GM12878 (cell line): ENCODE results near the gene DHRS7C. TPM values are rescaled to one million over a fixed set of nuclear protein-coding genes. Genes with fewer than 3 reads are reported as not detected.

ENCODE experiments used
- ATAC-seq: fragments of 200-7000 bp; cut with Tn5 transposase; 3 replicates; pipeline ENCODE4 v1.9.1; 2020; ENCODE audit warnings: mild to moderate bottlenecking, moderate library complexity
- BruUV-seq: library from RNA; stranded (reverse); fragments of 400-500 nt; replicated peaks from 2 replicates; lab custom pipeline; 2021; lab: Mats Ljungman, UMichigan
- CTCF ChIA-PET: fragments of 300-600 bp; sonication (Branson Sonifier 250); formaldehyde crosslinking; extraction: SDS; loops from one replicate; lab custom pipeline; 2021; ENCODE audit warnings: inconsistent platforms; lab: Yijun Ruan, JAX
- POLR2A ChIA-PET: fragments of 350-600 bp; formaldehyde crosslinking; extraction: SDS; loops from one replicate; lab custom pipeline; 2021; ENCODE audit warnings: inconsistent platforms; lab: Charles Lee
- RAD21 ChIA-PET: fragments of 300-600 bp; sonication (Branson Sonifier 250); formaldehyde crosslinking; loops from one replicate; lab custom pipeline; 2023; ENCODE audit warnings: antibody characterized with exemption; ENCODE audit not compliant: unreplicated experiment; lab: Charles Lee
- SMC1A ChIA-PET: fragments of 300-600 bp; sonication (Branson Sonifier 250); formaldehyde crosslinking; loops from one replicate; lab custom pipeline; 2023; ENCODE audit not compliant: unreplicated experiment, uncharacterized antibody; lab: Charles Lee
- DNase-seq: peaks from one replicate; pipeline ENCODE4 v3.0.0-alpha.2; 2011; ENCODE audit warnings: low read depth, low spot score
- FAIRE-seq: peaks from 3 replicates; lab custom pipeline; 2011; peaks lifted over from hg19 to GRCh38; lab: Jason Lieb, UNC
- H2AFZ ChIP-seq: 2 replicates; pipeline ENCODE4 v1.6.0; 2011; ENCODE audit warnings: low read depth, low read length, control low read depth; ENCODE audit not compliant: control insufficient read depth
- H3K27ac ChIP-seq: 2 replicates; pipeline ENCODE4 v1.5.1; 2011; ENCODE audit warnings: control low read depth; ENCODE audit not compliant: control insufficient read depth, insufficient read depth
- H3K27me3 ChIP-seq, 2 experiments: replicated peaks in 1 of 2; 2 replicates each; pipeline versions ENCODE4 v1.6.0 to v1.6.1; 2011; ENCODE audit warnings: low read length in 1 of 2; ENCODE audit not compliant: control insufficient read depth in 2 of 2, insufficient read depth in 2 of 2
- H3K36me3 ChIP-seq, 2 experiments: 2 replicates each; pipeline ENCODE4 v1.5.1; 2011; ENCODE audit warnings: low read length in 1 of 2; ENCODE audit not compliant: control insufficient read depth in 2 of 2, insufficient read depth in 2 of 2
- H3K4me1 ChIP-seq: 2 replicates; pipeline ENCODE4 v1.6.1; 2011; ENCODE audit warnings: mild to moderate bottlenecking, low read length, moderate library complexity, mixed read lengths; ENCODE audit not compliant: control insufficient read depth, insufficient read depth
- H3K4me2 ChIP-seq: 2 replicates; pipeline ENCODE4 v1.6.0; 2011; ENCODE audit warnings: control low read depth; ENCODE audit not compliant: control insufficient read depth, insufficient read depth
- H3K4me3 ChIP-seq: fragments of 200-600 bp; sonication (generic); 2 replicates; pipeline ENCODE4 v1.5.1; 2016
- H3K79me2 ChIP-seq: 2 replicates; pipeline ENCODE4 v1.6.0; 2011; ENCODE audit warnings: low read length; ENCODE audit not compliant: control insufficient read depth, insufficient read depth
- H3K9ac ChIP-seq: 2 replicates; pipeline ENCODE4 v1.8.0; 2011; ENCODE audit warnings: low read length, control low read depth, mixed read lengths; ENCODE audit not compliant: control insufficient read depth, insufficient read depth
- H3K9me3 ChIP-seq: replicated peaks from 3 replicates; pipeline ENCODE4 v1.5.1; 2011; ENCODE audit warnings: mild to moderate bottlenecking, low read length; ENCODE audit not compliant: control insufficient read depth, insufficient read depth
- H4K20me1 ChIP-seq: 2 replicates; pipeline ENCODE4 v1.6.0; 2011; ENCODE audit not compliant: control insufficient read depth, insufficient read depth
- CBFB ChIP-seq: IDR thresholded peaks from 2 replicates; pipeline ENCODE4 v1.6.1; 2016; ENCODE audit warnings: antibody characterized with exemption, low read depth
- CTCF ChIP-seq, 3 experiments: IDR thresholded peaks in 2 of 3; conservative IDR thresholded peaks in 1 of 3; 2 replicates each; pipeline ENCODE4 v1.5.1; 2011; ENCODE audit warnings: low read depth in 3 of 3, low read length in 3 of 3, mild to moderate bottlenecking in 3 of 3, control low read depth in 2 of 3, moderate library complexity in 2 of 3, inconsistent platforms in 1 of 3, mixed read lengths in 1 of 3; ENCODE audit not compliant: control insufficient read depth in 2 of 3, insufficient read depth in 1 of 3; ENCODE audit errors: extremely low read depth in 1 of 3
- GATAD2B ChIP-seq: fragments of 450-650 bp; conservative IDR thresholded peaks from 2 replicates; pipeline ENCODE4 v1.6.1; 2017; ENCODE audit warnings: low read depth, mild to moderate bottlenecking, moderate library complexity
- NFIC ChIP-seq: IDR thresholded peaks from 2 replicates; pipeline ENCODE4 v1.6.1; 2012; ENCODE audit warnings: low read depth, mild to moderate bottlenecking, inconsistent platforms, low read length, moderate library complexity
- PBX3 ChIP-seq: IDR thresholded peaks from 2 replicates; pipeline ENCODE4 v1.6.1; 2011; ENCODE audit warnings: mild to moderate bottlenecking, low read depth, low read length, moderate library complexity; ENCODE audit not compliant: insufficient replicate concordance
- PML ChIP-seq: IDR thresholded peaks from 2 replicates; pipeline ENCODE4 v1.6.1; 2012; ENCODE audit warnings: low read length, inconsistent platforms
- SIX5 ChIP-seq: IDR thresholded peaks from 2 replicates; pipeline ENCODE4 v1.6.1; 2011; ENCODE audit warnings: mild to moderate bottlenecking, low read depth, low read length, moderate library complexity; ENCODE audit not compliant: severe bottlenecking
- SMAD5 ChIP-seq: IDR thresholded peaks from 2 replicates; pipeline ENCODE4 v1.6.1; 2016; ENCODE audit warnings: antibody characterized with exemption, low read depth
- SUZ12 ChIP-seq: fragments of 200-600 bp; sonication (generic); IDR thresholded peaks from one replicate; pipeline ENCODE4 v1.6.1; 2018; ENCODE audit warnings: antibody characterized with exemption, mild to moderate bottlenecking; ENCODE audit not compliant: unreplicated experiment
- WGBS: methylation state at CpG from one replicate; pipeline ENCODE4 v1.1.6; 2016; ENCODE audit warnings: low lambda C conversion rate; ENCODE audit not compliant: insufficient replicate concordance, insufficient coverage; ENCODE audit errors: missing lambda C conversion rate; 5-methylcytosine and 5-hydroxymethylcytosine counted together
- in situ Hi-C: fragments of 300-500 bp; cut with MboI; formaldehyde crosslinking; loops from 9 replicates; pipeline ENCODE4 v1.14.3; 2018; ENCODE audit warnings: mixed read lengths
- intact Hi-C: fragments of 100-400 bp; cut with micrococcal nuclease; formaldehyde crosslinking; loops from one replicate; pipeline ENCODE4 v1.14.2; 2022; ENCODE audit not compliant: unreplicated experiment
- polyA plus RNA-seq, 11 experiments: library from polyadenylated mRNA; depleted of rRNA in 4 of 11; unstranded in 6 of 11; stranded (reverse) in 5 of 11; fragments of >200 nt; fragmentation: Nextera tagmentation in 4 of 11; fragmentation: Illumina TruSeq in 1 of 11; extraction: Ambion mirVana in 4 of 11; extraction: Trizol in 1 of 11; gene quantifications; 1 replicate in 1 of 11; 2 replicates in 10 of 11; pipeline versions ENCODE4 v1.2.1 to v1.2.3, GENCODE V29; 2011 to 2016; ENCODE audit warnings: inconsistent platforms in 2 of 11, missing spikeins in 2 of 11, low read depth in 1 of 11
- total RNA-seq, 4 experiments: library from RNA; depleted of rRNA in 3 of 4; stranded (reverse); fragments of >200 nt in 3 of 4; fragmentation: Illumina TruSeq in 1 of 4; extraction: Trizol in 1 of 4; gene quantifications; 2 replicates each; pipeline versions ENCODE4 v1.2.1 to v1.2.3, GENCODE V29; 2013 to 2021

Gene DHRS7C
- total and polyA plus RNA-seq, 10 of the 15 experiments (the other 5 are each of a cell fraction or from before 2014, with no cell fraction given), result not detected

- no peak within 1 kb of the TSS for H3K27ac ChIP-seq
- SMC1A ChIA-PET, result no interaction called here
- no peak within 1 kb of the TSS for H3K4me3 ChIP-seq
- H3K9ac ChIP-seq, result no peak within 1 kb of the TSS
- intact Hi-C loops (no loop called here), in situ Hi-C loops (no loop called here)
- no TSS peak for BruUV-seq
- no peaks in the 10 kb centered on the region for H3K9me3 ChIP-seq
- RAD21 ChIA-PET, result no interaction called here
- no peaks in the 10 kb centered on the region for H3K79me2 ChIP-seq
- peaks cover 0 to 2% of the 10 kb centered on the region in 2 experiments; a peak in 1 of 4 replicates for H3K27me3 ChIP-seq
- no peaks in the 10 kb centered on the region for H3K36me3 ChIP-seq
- DNase-seq (no peak), ATAC-seq (no peak), FAIRE-seq (no peak)
- CTCF ChIA-PET, result no interaction called here
- 29% methylated on average over 21 of the region's 21 CpGs for WGBS
- no peaks in the 10 kb centered on the region for H3K4me1 ChIP-seq
- H4K20me1 ChIP-seq, result no peaks in the 10 kb centered on the region
- POLR2A ChIA-PET, result no interaction called here
- H2AFZ ChIP-seq, result no peak within 1 kb of the TSS
- TF ChIP-seq GATAD2B, result no peak
- TF ChIP-seq CTCF (IDR thresholded peaks at IDR 0.05 in 2 of 3, conservative IDR thresholded peaks at IDR 0.05 in 1 of 3; ENCODE audit: control insufficient read depth in 2 of 3, extremely low read depth in 1 of 3, insufficient read depth in 1 of 3, low read depth in 3 of 3, low read length in 3 of 3), result no peak
- no peak for TF ChIP-seq SMAD5
- no peak for TF ChIP-seq CBFB
- no peak within 1 kb of the TSS for H3K4me2 ChIP-seq
These were observed 34.3 kb upstream of the DHRS7C start, which contains the start of gene GLP2R for GRCh38 chr17:9825641-9826150. TSS of gene GLP2R (plus strand) at chr17:9825924. CDS start at chr17:9826064, 140 bp downstream.

DNA sequence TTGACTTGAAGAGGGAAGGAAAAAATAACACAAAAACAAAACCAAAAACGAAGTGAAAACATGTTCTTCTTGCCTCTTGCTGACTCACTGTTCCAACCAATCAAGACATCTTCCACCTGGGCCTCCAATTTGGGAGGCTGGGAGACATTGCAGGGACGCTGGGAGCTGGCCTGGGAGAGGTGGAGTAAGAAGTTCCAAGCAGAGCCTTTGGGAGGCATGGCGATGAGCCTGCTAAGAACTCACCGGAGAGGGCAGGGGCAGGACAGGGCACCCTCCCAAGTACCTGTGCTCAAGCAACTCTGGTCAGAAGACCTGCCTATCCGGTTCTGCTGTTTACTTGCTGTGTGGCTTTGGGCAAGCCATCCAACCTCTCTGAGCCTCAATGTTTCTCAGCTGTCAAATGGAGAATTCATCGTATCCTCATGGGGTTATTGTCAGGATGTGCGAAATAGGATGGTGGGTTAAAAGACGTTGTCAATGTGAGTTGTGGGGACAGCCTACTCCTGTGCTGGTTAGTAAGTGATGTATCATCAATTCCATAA is 33.5 kb upstream of the DHRS7C start:
- 40% methylated on average over 8 of the region's 8 CpGs for WGBS
- DNase-seq (no peak), FAIRE-seq (no peak), ATAC-seq (no peak)
- no peak for TF ChIP-seq PBX3
- TF ChIP-seq SIX5, result no peak
- TF ChIP-seq NFIC, result no peak
- TF ChIP-seq PML, result no peak
- no peak for TF ChIP-seq SUZ12
- Histone ChIP-seq H3K79me2 (no peaks in the 10 kb centered on the region), H3K36me3 (no peaks in the 10 kb centered on the region), H3K4me2 (no peak overlapping the region), H3K9ac (no peak overlapping the region), H4K20me1 (no peaks in the 10 kb centered on the region), H3K4me1 (no peaks in the 10 kb centered on the region), H3K27ac (no peak overlapping the region), H3K9me3 (no peaks in the 10 kb centered on the region), H3K27me3 (peaks cover 0 to 2% of the 10 kb centered on the region in 2 experiments; a peak in 1 of 4 replicates), H3K4me3 (no peak overlapping the region), H2AFZ (no peak overlapping the region)
- ChIA-PET SMC1A (no interaction called here), CTCF (no interaction called here), RAD21 (interaction anchor here (0.6 kb wide), 1 partner anchor 526 kb away, joined by 3 read pairs; no protein-coding TSS in a partner anchor), POLR2A (no interaction called here)
- no TSS peak for BruUV-seq
- in situ Hi-C loops (no loop called here), intact Hi-C loops (no loop called here)
